Measurements from ENCODE around the gene CAMK1D.

- TF ChIP-seq, protein P1, sequence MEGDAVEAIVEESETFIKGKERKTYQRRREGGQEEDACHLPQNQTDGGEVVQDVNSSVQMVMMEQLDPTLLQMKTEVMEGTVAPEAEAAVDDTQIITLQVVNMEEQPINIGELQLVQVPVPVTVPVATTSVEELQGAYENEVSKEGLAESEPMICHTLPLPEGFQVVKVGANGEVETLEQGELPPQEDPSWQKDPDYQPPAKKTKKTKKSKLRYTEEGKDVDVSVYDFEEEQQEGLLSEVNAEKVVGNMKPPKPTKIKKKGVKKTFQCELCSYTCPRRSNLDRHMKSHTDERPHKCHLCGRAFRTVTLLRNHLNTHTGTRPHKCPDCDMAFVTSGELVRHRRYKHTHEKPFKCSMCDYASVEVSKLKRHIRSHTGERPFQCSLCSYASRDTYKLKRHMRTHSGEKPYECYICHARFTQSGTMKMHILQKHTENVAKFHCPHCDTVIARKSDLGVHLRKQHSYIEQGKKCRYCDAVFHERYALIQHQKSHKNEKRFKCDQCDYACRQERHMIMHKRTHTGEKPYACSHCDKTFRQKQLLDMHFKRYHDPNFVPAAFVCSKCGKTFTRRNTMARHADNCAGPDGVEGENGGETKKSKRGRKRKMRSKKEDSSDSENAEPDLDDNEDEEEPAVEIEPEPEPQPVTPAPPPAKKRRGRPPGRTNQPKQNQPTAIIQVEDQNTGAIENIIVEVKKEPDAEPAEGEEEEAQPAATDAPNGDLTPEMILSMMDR (IDR thresholded peaks at IDR 0.05) = no peak
- TF ChIP-seq POLR2A (IDR thresholded peaks at IDR 0.05; ENCODE audit: low read length) = no peak
- TF ChIP-seq CEBPB (IDR thresholded peaks at IDR 0.05) = no peak
- TF ChIP-seq SMC3 (IDR thresholded peaks at IDR 0.05) = no peak
- no peak for TF ChIP-seq RAD21 (conservative IDR thresholded peaks at IDR 0.05 in 1 of 2, IDR thresholded peaks at IDR 0.05 in 1 of 2)
- no peak for TF ChIP-seq GATA3 (IDR thresholded peaks at IDR 0.05; ENCODE audit: borderline replicate concordance)
- no peak for TF ChIP-seq EP300 (IDR thresholded peaks at IDR 0.05)
- TF ChIP-seq, protein P2, sequence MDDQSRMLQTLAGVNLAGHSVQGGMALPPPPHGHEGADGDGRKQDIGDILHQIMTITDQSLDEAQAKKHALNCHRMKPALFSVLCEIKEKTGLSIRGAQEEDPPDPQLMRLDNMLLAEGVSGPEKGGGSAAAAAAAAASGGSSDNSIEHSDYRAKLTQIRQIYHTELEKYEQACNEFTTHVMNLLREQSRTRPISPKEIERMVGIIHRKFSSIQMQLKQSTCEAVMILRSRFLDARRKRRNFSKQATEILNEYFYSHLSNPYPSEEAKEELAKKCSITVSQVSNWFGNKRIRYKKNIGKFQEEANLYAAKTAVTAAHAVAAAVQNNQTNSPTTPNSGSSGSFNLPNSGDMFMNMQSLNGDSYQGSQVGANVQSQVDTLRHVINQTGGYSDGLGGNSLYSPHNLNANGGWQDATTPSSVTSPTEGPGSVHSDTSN (IDR thresholded peaks at IDR 0.05) = no peak
- TF ChIP-seq MAFK (IDR thresholded peaks at IDR 0.05; ENCODE audit: partially characterized antibody) = no peak
- no peak for TF ChIP-seq NPAS2 (CRISPR knock-in tag; IDR thresholded peaks at IDR 0.05; ENCODE audit: borderline replicate concordance)
- TF ChIP-seq JUNB (IDR thresholded peaks at IDR 0.05) = no peak
- no peak for TF ChIP-seq TP53 (CRISPR knock-in tag; IDR thresholded peaks at IDR 0.05)
Measured at GRCh38 chr10:12533723-12534122, 184.4 kb downstream of the CAMK1D start.
